Activated CD4-positive, alpha-beta T cell treated with anti-CD3 and anti-CD28 coated beads for 1 hour (primary cell): Measurements from ENCODE around the gene LAD1.

ENCODE experiments used
- DNase-seq: peaks from one replicate; pipeline ENCODE4 v3.0.0-alpha.2; 2020

The LAD1 gene, protein sequence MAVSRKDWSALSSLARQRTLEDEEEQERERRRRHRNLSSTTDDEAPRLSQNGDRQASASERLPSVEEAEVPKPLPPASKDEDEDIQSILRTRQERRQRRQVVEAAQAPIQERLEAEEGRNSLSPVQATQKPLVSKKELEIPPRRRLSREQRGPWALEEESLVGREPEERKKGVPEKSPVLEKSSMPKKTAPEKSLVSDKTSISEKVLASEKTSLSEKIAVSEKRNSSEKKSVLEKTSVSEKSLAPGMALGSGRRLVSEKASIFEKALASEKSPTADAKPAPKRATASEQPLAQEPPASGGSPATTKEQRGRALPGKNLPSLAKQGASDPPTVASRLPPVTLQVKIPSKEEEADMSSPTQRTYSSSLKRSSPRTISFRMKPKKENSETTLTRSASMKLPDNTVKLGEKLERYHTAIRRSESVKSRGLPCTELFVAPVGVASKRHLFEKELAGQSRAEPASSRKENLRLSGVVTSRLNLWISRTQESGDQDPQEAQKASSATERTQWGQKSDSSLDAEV

DNA sequence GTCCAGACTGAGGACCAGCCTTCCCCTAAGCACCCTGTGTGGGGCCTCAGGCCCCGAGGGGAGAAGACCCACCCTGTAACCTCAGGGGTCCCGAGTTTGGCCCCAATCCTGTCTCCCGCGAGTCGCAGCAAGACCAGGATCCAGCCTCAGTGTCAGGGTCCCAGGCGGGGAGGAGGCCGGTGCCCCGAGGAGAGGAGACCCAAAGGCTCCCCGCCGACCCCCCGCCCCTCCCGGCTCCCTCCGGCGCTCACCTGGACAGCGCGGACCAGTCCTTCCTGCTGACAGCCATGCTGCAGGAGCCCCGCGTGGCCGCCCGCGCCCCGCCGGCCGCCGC lies at the start of gene LAD1:
TSS of gene LAD1 (minus strand) at position 307 of the 334 bp plus-strand sequence. CDS start at position 289, 18 bp downstream.
- DNase-seq = no peak

DNA sequence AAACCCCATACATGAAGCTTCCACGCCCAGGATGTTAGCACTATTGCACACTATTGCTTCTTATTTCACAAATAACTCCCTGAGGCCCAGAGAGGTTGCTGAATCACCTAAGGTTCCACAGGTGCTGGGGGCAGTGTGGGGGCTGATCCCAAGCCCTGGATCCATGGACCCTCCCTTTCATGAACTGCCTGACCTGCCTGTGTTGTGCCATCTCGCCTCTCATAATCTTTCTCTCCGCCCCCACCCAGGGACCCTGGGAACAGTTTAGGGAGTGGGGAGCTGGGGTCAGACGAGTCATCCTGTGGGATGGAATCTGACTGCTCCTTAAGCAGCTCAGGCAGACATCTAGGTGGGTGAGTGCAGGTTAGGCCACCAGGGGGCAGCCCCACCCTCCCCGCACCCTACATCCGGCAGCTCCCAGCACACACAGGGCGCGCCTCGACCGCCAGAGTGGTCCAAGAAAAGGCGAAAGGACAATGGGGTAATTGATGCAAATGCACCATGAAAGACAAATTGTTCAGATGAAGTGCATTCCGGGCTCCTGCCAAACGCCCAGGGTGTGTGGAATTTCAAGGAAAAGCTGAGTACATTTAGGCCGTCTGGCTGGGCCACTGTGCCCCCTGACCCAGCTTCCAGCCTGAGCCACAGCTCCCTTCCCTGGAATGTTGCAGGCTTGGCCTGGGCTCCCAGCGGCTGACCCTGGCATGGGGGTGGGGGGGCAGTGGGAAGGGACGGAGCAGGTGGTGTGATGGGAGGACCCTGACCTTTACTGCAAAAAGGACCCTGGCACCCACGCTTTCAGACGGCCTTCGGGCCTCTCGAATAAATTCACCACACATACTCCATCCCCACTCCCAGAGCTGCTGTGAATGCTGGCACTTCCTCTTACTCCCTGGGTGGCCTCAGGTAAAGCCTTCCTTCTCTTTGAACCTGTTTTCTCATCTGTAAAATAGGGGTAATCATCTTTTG lies 49.1 kb upstream of the LAD1 start:
- DNase-seq = peak; percentile 40

DNA sequence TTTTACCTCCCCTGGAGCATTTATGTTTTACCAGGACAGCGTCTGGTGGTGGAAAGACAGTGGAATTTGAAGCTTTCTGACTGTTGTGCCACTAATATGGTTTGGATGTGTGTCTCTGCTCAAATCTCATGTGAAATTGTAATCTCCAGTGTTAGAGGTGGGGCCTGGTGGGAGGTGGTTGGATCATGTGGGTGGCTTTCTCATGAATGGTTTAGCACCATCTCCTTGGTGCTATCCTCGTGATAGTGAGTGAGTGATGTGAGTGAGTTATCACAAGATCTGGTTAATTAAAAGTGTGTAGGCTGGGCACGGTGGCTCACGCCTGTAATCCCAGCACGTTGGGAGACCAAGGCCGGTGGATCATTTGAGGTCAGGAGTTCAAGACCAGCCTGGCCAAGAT lies 46.2 kb upstream of the LAD1 start:
- DNase-seq = no peak

DNA sequence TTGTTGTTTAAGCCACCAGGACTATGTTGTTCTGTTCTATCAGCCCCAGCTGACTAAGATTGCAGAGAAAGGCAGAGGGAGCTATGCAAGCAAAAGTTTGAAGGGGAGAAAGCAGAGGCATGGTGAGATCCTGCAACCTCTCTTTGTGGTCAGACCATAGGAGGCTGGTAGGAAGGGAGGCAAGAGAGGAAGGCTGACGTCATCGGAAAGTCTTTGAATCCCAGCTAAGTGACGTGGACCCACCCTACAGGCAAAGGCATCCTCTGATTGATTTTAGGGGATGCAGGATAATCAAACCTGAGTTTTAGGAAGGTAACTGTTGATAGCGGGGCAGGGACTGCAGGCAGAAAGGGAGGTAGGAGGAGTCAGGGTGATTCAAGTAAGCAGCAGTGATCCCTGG lies 45.7 kb upstream of the LAD1 start:
- no peak for DNase-seq

DNA sequence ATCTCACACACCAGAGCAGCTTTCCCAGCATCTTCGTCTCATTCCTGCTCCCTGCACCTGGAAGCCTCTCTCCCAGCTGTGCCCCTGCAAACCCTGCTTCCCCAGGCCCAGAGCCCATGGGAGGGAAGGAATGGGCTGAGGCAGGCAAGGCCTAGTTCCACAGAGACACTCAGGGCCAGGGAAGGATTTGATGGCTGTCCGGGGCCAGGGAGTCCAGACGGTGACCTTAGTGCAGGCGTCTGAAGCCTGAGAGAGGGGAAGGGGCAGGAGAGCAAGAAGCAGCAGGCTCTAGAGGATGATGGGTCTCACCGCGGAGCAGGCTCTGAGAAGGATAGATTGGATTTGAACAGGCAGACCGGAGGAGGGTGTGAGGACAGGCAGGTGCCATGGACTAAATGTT lies 44.6 kb upstream of the LAD1 start:
- no peak for DNase-seq

DNA sequence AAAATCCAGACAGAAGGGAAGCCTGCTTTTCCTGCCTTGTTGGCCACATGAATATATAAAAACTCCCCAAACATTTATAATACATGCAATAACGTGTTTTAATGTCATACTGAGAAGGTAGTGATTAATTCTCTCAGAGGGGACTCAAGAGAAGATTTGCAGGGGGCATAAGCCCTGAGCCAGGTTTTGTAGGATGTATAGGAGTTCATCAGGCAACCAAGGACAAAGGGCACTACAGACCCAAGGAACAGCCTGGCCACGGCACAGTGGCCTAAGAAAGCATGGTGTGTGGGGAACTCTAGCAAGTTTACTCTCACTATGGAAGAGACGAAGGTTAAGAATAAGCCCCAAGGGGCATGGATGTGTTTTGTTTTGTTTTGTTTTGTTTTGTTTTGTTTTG lies 37.8 kb upstream of the LAD1 start:
- DNase-seq = no peak

DNA sequence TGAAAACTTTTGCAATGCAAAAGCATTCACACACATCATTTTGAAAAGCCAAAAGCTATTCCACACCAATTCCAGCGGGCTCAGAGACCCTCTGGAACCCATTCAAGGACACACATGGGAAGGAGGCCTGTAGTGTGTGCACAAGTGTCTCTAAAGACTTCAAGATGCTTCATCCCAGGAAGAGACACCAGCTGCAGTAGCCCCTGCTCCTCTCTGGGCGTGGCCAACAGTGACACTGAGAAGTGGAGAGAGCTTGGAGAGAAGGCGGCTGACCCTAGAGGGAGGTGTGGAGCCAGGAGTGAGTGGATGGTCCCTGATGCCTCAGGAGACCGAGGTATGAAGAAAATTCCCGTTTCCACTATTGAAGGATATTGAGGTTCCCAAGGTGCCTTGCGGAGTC lies 37.3 kb upstream of the LAD1 start:
- DNase-seq = no peak

DNA sequence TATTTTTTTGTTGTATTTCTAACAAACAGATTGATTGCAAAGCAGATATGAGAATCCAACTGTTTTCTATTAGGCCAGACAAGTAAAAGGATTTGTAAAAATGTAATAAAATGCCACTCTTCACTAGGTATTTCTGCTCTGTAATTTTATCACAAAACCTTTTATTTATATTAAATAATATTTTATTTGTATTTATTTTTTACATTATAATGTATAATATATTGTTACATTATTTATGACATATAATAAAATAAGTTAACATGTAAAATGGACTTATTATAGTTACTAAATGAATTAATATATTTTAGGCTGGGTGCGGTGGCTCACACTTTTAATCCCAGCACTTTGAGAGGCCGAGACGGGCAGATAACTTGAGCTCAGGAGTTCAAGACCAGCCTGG lies 35.1 kb upstream of the LAD1 start:
- DNase-seq = no peak

DNA sequence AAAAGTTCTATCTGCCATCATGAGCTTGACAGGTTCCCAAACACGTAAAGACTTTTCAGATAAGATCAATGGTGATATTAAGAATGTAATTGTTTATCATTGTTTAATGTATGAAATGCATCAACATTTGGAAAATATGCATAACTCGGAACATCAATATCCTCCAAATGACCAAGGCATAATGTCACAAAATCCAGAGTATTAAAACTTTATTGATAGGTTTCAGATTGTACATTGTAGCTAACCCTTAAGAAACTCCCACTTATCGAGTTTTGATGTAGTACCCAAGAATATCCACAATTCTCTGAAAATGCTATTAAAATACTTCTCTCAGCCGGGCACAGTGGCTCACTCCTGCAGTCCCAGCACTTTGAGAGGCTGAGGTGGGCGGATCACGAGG lies 34.5 kb upstream of the LAD1 start:
- DNase-seq = no peak

DNA sequence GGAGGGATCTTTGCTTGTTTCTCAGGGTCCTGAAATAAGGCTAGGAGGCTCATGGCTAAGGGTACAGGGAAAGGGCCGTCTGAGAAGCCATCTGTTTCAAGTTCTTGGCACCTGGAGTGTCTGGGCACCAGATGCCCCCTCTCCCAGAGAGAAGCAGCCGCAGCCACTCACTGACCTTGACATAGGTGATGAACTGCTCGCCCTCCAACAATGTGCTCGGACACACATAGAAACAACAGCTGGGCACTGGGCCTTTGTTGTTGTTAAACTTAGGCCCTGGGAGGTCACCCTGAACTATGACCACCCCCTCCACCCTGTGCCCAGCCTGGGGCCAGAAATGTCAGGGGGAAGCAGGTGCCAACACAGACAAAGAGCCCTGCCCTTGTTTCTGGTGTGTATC lies 31.7 kb upstream of the LAD1 start:
- DNase-seq = no peak

DNA sequence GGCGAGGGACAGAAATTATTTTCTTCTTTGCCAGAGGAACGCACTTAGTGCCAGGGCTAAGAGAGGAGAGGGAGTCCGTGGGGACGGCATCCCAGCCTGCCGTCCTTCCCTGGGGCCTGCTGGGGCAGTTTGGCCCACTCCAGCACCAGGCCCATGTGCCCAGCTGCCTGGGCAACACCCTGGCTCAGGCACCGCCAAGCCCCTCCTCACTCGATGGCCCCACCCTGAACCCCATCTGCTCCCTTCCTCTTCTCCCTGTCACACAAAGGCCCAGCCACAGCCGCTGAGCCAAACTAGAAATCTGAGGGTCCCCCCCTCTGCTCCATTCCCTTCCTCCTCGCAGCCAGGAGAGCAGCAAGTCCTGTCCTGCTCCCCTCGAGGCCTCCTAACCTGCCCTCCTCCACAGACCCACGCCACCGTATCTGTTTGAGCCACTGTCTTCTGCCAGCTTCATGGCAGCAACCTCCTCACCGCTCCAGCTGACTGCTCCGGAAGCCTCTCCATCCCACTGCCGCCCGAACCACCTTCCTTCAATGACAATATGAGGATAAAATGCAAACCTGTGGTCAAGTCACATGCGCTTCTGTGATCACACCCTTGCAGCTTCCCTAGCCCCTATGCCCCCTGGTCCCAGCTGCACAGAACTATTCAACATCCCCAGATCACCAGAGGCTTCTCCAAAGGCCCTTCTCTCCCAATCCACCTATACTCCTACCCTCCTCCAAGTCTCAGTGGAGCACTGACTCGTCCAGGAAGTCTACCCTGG lies 30.8 kb upstream of the LAD1 start:
- no peak for DNase-seq

DNA sequence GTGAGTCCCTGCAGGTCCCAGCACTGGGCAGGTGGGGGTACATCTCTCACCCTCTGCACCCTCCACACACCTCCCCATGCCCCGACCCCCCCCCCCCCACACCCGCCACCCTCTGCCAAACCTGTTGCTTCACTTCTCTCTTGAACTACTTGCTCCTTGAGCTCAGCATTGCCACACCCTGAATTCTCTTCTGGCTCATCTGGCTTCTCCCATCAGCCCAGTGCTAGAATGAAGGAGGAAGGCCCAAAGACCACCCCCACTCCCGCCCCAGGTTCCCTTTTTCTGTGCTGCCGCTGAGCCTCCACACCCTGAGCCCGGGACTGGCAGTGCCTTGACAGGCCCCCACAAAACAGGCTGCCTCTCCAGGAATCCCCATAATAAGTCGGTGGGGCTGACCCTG lies 28.8 kb upstream of the LAD1 start:
- no peak for DNase-seq

DNA sequence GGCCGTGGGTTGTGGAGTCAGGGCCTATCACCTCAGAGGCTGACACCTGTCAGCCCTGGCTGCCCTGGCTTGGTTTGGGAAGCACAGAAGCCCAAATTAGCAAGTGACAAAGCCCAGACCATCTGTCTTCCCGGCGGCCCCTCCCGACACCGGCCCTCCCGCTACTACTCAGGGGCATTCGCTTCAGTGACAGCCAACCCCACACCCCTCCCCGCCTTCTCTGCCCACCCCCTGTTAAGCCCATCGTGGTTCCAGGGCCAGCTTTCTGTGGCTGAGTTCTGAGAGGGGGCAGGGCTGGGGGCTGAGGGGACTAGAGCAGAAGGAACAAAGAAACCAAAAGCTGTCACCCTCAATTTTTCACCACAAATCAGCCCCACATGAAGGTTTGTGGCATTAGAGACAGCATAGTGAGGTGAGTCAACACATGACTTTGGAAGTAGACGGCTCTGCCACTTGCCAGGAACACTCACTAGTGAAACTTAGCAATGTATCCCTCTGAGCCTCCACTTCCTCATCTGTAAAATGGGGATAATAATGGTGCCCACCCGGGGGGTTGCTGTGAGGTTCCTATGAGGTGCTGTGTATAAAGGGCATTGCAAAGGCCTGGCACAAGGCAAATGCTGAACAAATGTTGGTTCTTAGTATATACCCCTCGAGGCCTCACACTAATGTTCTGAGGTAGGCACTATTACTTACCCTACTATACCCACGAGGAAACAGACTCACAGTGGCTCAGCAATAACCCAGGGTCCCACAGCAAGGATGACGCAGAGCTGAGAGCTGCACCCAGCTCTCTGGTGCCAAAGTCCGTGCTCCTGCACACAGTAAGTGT lies 27.6 kb upstream of the LAD1 start:
- no peak for DNase-seq

DNA sequence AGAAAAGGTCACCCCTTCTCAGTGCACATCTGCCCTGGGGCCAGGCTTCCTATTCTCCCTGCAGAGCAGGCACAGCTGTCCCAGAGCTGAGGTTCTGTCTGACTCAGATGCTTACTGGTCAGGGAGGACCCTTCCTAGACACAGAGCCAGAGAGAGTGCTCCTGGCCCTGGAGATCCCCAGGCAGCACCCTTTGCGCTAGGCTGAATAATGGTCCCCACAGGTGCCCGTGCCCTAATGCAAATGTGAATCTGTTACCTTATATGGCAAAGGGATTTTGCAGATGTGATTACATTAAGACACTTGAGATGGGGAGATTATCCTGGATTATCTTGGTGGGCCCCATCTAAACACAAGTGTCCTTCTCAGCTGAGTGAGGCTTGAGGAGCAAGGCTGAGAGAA lies 25.0 kb upstream of the LAD1 start:
- no peak for DNase-seq

DNA sequence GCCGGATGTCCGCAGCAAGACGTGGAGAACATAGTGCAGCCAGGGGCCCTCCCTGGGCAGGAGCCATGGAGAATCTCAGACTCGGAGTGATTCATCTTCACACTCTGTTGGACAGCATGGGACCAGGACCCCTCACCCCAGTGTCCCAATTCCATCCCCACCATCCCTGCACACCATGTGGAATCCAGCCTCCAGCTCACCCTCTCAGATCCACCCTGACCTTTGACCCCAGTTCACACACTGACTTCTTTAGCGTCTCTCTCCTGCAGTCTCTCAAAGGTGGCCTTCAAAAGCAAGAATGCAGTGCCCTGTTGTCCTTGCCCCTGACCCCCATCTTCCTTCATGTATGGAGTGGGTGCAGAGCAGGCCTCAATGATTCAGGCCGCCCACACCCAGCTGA lies 24.5 kb upstream of the LAD1 start:
- no peak for DNase-seq

DNA sequence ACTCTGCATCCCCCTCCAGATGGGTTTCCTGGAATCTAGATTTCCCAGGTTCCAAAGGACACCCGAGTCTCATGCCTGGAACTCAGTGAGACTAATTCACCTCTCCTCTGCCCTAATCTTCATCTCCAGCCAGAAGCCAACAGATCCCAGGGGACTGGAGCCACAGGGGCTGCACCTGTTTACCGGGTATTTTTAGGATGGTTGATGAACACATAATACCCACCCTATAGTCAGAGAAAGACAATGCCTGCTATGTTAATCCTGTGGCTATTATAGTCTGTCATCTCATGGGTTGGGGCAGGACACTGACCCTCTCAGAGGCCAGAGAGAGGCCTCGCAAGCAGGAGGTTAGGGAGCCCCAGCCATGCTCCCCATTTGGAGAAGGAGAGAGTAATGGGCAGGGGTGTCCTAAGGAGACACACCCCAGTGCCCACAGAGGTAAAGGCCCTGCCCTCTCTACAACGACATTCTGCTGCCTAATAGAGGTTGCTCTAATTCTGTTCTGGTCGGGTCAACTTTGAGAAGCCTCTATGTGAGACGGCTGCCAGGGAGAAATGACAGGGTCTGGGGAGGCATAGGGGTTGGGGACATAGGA lies 23.4 kb upstream of the LAD1 start:
- no peak for DNase-seq

DNA sequence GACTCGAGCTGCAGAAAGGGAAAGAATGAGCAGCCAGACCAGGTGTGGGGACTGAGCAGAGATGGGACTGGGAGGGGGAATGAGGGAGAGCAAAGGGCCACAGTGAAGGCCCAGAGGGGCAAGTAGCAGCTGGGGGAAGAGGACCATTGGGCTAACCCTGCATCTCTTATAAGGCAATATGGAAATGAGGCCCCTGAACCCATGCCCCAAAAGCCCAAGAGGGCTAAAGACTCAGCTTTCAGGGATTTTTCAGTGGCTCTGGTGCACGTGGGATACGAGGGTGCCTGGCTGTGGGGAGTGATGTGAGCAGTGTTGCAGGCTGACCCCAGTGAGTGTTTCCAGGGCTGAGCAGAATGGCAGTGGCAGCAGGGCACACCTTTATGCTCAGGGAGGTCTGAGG lies 22.9 kb upstream of the LAD1 start:
- DNase-seq = no peak

DNA sequence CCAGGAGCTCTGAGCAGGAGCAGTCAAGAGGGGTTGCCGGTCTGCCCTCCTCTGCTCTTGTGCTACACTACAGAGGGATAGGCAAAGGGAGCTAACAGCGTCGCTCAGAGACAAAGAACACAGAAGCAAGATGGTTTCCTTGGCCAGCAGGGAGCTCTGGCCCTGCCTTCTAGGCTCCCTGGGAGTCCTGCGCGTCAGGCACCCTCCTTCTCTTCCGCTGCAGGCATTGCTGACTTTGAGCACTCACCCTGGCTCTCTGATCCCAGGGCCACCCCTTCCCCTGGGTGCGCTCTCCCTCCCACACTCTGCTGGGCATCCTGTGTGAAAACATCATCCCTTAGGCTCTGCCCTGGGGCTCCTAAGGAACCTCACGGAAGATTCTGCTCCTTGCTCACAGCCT lies 21.9 kb upstream of the LAD1 start:
- DNase-seq = no peak

DNA sequence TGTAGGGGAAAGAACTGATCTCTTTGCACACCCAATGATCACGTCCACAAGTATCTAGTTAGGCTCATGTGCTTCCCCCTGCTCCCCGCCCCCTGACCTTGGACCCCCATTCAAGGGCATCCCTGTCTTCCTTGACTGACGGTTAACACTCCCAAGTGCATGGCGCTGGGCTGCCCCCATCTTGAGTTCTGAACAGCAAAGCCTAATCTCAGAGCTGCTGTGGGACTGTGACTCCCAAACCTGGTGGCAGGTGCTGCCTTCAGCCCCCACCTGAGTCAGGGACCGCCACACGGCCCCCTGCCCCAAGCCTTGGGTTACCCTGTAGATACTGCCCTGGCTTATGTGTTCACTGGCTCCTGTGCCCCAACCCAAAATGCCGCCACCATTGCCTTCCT lies 21.5 kb upstream of the LAD1 start:
- DNase-seq = no peak

DNA sequence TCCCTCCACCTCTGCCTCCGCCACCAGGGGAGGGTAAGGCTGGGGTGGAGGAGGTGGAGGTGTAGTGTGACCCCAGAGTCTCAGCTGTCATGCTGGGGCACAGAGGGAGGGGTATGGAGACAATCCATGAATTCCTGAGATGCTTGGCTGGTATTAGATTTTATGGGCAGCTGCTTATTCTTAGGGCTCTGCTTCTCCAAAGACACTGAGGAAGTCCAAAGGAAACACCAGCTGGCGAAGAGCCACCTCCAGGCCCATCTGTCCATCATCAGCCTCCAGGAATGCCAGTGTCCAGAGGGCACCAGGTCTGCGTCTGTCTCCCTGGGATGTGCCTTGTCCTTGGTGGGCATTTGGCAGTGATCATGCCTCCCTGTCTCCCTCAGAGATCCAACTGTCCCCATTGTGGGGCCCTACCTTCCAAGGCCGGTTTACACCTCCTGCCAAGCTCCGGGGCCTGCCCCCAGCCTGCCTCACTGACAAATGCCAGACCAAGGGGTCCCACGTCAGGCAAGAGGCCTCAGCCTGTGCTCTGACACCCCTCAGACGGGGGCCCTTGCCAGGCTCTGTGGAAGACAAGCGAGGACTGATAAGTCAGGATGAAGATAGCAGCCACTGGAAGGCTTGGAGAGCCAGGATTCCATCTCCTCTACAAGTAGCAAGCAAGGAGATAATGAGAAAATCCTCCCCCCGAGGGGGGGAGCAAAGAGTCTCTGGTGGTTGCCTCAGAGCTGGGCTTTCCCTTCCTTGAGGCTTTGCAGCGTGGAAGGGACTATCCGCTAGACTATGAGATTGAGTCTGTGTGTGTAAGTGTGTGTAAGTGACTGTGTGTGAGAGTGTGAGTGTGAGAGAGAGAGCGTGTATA lies 20.9 kb upstream of the LAD1 start:
- no peak for DNase-seq

DNA sequence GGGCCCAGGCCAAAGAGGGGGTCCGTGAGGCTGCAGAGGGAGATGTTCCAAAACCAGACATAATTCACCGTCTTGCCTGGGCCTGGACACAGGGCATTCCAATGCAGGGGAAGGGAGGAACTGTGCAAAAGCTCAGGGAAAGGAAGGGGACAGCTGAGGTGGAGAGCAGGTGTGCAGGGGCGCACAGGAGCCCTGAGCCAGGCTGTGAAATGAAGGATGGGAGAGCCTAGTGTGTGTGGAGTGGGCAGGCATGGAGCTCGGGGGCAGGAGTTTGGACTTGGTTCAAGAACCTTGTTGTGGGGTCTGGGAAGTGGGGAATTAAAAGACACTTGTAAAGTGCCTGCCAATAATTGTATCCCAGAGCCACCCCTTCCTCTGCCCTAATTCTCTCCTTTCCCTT lies 20.1 kb upstream of the LAD1 start:
- DNase-seq = no peak
